AG04450 (cell line): Measurements from ENCODE around the gene SDC3. TPM values are rescaled to one million over a fixed set of nuclear protein-coding genes. Genes with fewer than 3 reads are reported as not detected.

ENCODE experiments used
- CTCF ChIA-PET: fragments of 300-600, 350-600 bp; formaldehyde crosslinking; extraction: SDS; loops from one replicate; lab custom pipeline; 2022; ENCODE audit warnings: antibody characterized with exemption, inconsistent platforms; lab: Charles Lee
- POLR2A ChIA-PET: fragments of 350-600 bp; formaldehyde crosslinking; extraction: SDS; loops from one replicate; lab custom pipeline; 2021; ENCODE audit warnings: antibody characterized with exemption, inconsistent platforms; lab: Yijun Ruan, JAX
- DNase-seq: peaks from one replicate; pipeline ENCODE4 v3.0.0-alpha.2; 2011; ENCODE audit warnings: low read depth, low spot score
- H3K27ac ChIP-seq: one replicate; pipeline ENCODE4 v1.5.1; 2012; ENCODE audit warnings: low read depth, low read length, control low read depth
- H3K27me3 ChIP-seq: one replicate; pipeline ENCODE4 v1.6.0; 2012; ENCODE audit warnings: low read length; ENCODE audit not compliant: control insufficient read depth, insufficient read depth
- H3K4me3 ChIP-seq: 2 replicates; pipeline ENCODE4 v1.5.1; 2011; ENCODE audit warnings: mild to moderate bottlenecking, low read depth, low read length, control low read depth
- H3K9me3 ChIP-seq: 2 replicates; pipeline ENCODE4 v1.5.1; 2012; ENCODE audit warnings: low read length; ENCODE audit not compliant: control insufficient read depth, insufficient read depth
- polyA plus RNA-seq: library from polyadenylated mRNA; depleted of rRNA; stranded (reverse); fragments of >200 nt; gene quantifications from 2 replicates; pipeline ENCODE4 v1.2.3, GENCODE V29; 2011
- TF ChIP-seq, protein P1 (sequence below): IDR thresholded peaks from 2 replicates; pipeline ENCODE4 v1.5.1; 2011; ENCODE audit warnings: low read depth, low read length, control low read depth, inconsistent platforms

Gene SDC3
- polyA plus RNA-seq, 1 experiment: 21.7 TPM

GRCh38 chr1:30881319-30882181 is 27.0 kb downstream of the SDC3 start:
- POLR2A ChIA-PET: no interaction called here
- Histone ChIP-seq H3K27ac (no peak overlapping the region), H3K27me3 (no peaks in the 10 kb centered on the region), H3K4me3 (no peak overlapping the region), H3K9me3 (no peaks in the 10 kb centered on the region)
- CTCF ChIA-PET: interaction anchor here (1.5 kb wide), 1 partner anchor 29 kb away, joined by 5 read pairs; no protein-coding TSS in a partner anchor
- TF ChIP-seq, protein P1, sequence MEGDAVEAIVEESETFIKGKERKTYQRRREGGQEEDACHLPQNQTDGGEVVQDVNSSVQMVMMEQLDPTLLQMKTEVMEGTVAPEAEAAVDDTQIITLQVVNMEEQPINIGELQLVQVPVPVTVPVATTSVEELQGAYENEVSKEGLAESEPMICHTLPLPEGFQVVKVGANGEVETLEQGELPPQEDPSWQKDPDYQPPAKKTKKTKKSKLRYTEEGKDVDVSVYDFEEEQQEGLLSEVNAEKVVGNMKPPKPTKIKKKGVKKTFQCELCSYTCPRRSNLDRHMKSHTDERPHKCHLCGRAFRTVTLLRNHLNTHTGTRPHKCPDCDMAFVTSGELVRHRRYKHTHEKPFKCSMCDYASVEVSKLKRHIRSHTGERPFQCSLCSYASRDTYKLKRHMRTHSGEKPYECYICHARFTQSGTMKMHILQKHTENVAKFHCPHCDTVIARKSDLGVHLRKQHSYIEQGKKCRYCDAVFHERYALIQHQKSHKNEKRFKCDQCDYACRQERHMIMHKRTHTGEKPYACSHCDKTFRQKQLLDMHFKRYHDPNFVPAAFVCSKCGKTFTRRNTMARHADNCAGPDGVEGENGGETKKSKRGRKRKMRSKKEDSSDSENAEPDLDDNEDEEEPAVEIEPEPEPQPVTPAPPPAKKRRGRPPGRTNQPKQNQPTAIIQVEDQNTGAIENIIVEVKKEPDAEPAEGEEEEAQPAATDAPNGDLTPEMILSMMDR: no peak
- DNase-seq: no peak

GRCh38 chr1:30880678-30881318 is 27.8 kb downstream of the SDC3 start:
- TF ChIP-seq, protein P1: no peak
- CTCF ChIA-PET: interaction anchor here (0.7 to 1.6 kb wide), 2 partner anchors 30 to 79 kb away, joined by 3 to 7 read pairs; no protein-coding TSS in a partner anchor
- POLR2A ChIA-PET: no interaction called here
- no peak overlapping the region for H3K4me3 ChIP-seq
- no peaks in the 10 kb centered on the region for H3K9me3 ChIP-seq
- no peak for DNase-seq
- H3K27me3 ChIP-seq: no peaks in the 10 kb centered on the region
- H3K27ac ChIP-seq: no peak overlapping the region

GRCh38 chr1:30879940-30880677 is 28.4 kb downstream of the SDC3 start:
- ChIA-PET POLR2A (interaction anchor here (0.9 kb wide), 1 partner anchor 56 kb away, joined by 5 read pairs; no protein-coding TSS in a partner anchor), CTCF (interaction anchor here (0.7 to 1.6 kb wide), 2 partner anchors 31 to 79 kb away, joined by 3 to 7 read pairs; no protein-coding TSS in a partner anchor)
- H3K9me3 ChIP-seq: no peaks in the 10 kb centered on the region
- H3K4me3 ChIP-seq: no peak overlapping the region
- TF ChIP-seq, protein P1: no peak
- H3K27ac ChIP-seq: peak overlapping the region; percentile 39
- DNase-seq: no peak
- no peaks in the 10 kb centered on the region for H3K27me3 ChIP-seq

DNA sequence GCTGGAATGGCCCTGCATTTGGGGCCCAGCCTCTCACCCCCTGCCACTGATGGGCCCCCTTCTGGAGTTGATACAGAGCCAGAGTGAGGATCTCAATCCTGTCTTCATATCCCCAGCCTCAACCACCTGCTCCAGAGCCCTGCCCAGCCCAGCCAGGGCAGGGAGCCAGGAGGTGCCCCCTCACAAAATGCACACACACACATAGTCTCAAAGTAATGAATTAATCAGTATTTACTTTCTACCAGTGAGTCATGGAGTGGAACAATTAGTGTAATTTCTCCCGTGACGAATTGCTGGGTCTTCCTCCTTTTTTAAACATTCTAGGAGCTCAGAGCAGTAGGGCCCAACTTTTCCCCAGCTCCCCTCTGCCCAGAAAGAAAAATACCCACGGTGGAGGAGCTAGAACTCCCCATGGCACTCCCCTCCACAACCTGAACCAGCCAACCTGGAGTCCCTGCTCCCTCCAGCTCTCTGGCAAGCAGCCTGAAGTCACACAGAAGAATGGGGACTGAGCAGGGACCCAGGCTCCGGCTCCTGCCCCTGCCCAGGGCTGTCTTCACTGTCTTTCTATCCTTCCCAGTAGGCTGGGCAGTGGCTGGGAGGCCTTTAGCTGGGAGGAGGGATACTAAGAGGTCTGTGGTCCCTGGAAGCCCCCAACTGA is 29.3 kb downstream of the SDC3 start:
- ChIA-PET CTCF (interaction anchor here (1.6 kb wide), 1 partner anchor 78 kb away, joined by 7 read pairs; no protein-coding TSS in a partner anchor), POLR2A (interaction anchor here (0.9 kb wide), 1 partner anchor 55 kb away, joined by 5 read pairs; no protein-coding TSS in a partner anchor)
- DNase-seq: no peak
- Histone ChIP-seq H3K4me3 (no peak overlapping the region), H3K27me3 (no peaks in the 10 kb centered on the region), H3K27ac (peak overlapping the region; percentile 39), H3K9me3 (peaks cover 1% of the 10 kb centered on the region)
- TF ChIP-seq, protein P1: no peak
